ENCODE measurements around the gene MUS81. TPM values are rescaled to one million over a fixed set of nuclear protein-coding genes. Genes with fewer than 3 reads are reported as not detected.

MUS81 gene
- total and polyA plus RNA-seq, 9 of the 15 experiments (the other 6 are each of a cell fraction or from before 2014, with no cell fraction given): 13.4 to 118 (median 53.7) TPM

GRCh38 chr11:65885231-65885630 lies 25.0 kb downstream of the MUS81 start:
- Histone ChIP-seq H3K4me2 (ENCODE audit: insufficient read depth, low read length) (no peak overlapping the region), H2AFZ (ENCODE audit: low read depth, low read length) (no peak overlapping the region)

More at GRCh38 chr11:65885231-65885630, 25.0 kb downstream of the MUS81 start:
- Histone ChIP-seq H3K4me3 (no peak overlapping the region), H3K4me1 (replicated peaks in 1 of 2; ENCODE audit: control insufficient read depth in 2 of 2, insufficient read depth in 2 of 2, low read length in 2 of 2) (peaks cover 15 to 44% of the 10 kb centered on the region in 2 experiments), H3K27ac (ENCODE audit: extremely low read depth, low read depth, low read length) (no peak overlapping the region), H3K27me3 (ENCODE audit: control insufficient read depth in 2 of 2, insufficient read depth in 2 of 2, low read length in 2 of 2) (no peaks in the 10 kb centered on the region), H4K20me1 (replicated peaks; ENCODE audit: control insufficient read depth, insufficient read depth, low read length) (peaks cover 3% of the 10 kb centered on the region; the same call in 1 of the 2 replicates), H3K36me3 (ENCODE audit: control insufficient read depth, insufficient read depth, low read length) (peaks cover 50% of the 10 kb centered on the region), H3K9me3 (replicated peaks; ENCODE audit: control insufficient read depth, insufficient read depth, low read depth, low read length) (no peaks in the 10 kb centered on the region), H3K9me1 (ENCODE audit: control insufficient read depth, insufficient read depth, low read length) (no peaks in the 10 kb centered on the region), H3K79me2 (ENCODE audit: control insufficient read depth, insufficient read depth, low read length) (peaks cover 17% of the 10 kb centered on the region), H3K9ac (ENCODE audit: insufficient read depth in 1 of 2, low read depth in 2 of 2, low read length in 2 of 2) (no peak overlapping the region)
- BruUV-seq (replicated peaks): no TSS peak
- in situ Hi-C loops (cut with MboI) (no loop called here), intact Hi-C loops (cut with micrococcal nuclease) (loop anchor here (5.0 kb wide), 2 partner anchors 103 to 173 kb away; partner anchors contain the start of genes AP5B1 and KAT5)
- 79% methylated on average over 5 of the region's 7 CpGs for WGBS (ENCODE audit: insufficient coverage, low coverage, missing lambda C conversion rate)
- ATAC-seq (no peak), DNase-seq (ENCODE audit: extremely low read depth in 1 of 4, low spot score in 3 of 4) (no peak), FAIRE-seq (no peak)
- ChIA-PET CTCF (ENCODE audit: low intra/inter-chr PET ratio) (interaction anchor here (0.5 to 2.7 kb wide), 5 partner anchors 10 to 259 kb away, joined by 3 to 24 read pairs (median 4); partner anchors contain the start of gene MUS81), POLR2A (interaction anchor here (0.6 to 14.4 kb wide), 15 partner anchors 8 to 186 kb away, joined by 3 to 147 read pairs (median 3); partner anchors contain the start of genes CFL1, FOSL1 and MUS81)
- 0 out of 2 replicates have a peak, but pooled peaks have one; percentile 4 for TF ChIP-seq SPI1 (IDR thresholded peaks at IDR 0.05; ENCODE audit: borderline replicate concordance, low read depth, low read length)
- TF ChIP-seq, protein P1, sequence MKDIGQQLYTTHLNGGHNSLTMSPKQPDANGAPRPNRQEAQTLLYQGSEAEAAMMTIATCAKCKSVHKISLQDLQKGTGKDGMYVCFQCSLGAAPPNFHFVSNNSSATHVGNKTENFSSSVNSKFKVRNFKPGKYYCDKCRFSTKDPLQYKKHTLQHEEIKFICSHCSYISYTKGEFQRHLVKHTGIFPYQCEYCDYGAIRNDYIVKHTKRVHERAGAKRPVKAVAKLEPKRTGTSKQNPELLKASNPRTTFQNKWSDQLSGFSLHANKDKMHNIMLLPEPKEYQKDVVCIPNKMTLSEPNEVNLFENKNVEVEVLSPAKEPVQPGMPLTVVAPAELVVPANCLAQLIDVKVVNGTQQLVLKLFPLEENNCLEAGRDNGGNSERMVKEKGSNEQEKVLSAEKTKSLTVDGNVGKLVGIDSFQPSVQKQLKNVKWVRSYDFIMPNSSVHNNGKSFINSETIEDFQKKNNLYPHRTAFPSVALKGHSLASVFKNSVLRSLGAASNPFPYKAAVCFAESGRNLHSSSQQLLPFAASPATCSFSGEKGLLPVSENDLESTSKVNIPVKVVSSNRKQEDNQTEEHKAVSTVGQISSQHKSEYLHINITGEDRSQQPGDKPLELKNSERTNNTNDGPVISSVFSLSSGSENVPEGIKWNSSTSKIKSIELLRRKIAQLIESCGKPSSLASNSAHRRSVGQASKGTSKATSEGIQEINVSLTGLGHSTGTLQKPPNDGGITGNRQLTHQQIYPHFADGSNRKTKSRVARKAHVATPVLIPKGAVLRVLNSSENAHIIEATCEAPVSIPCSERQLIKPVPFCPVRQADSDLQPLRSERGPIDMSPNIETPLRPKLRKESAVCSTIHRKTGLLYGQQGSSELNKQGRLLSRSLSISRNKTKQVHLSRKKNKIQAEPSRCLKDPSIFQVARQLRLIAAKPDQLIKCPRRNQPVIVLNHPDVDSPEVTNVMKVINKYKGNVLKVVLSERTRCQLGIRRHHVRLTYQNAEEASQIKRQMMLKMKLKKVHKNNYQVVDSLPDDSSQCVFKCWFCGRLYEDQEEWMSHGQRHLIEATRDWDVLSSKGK (CRISPR knock-in tag; IDR thresholded peaks at IDR 0.05): no peak
- no peak for TF ChIP-seq BMI1 (IDR thresholded peaks at IDR 0.05; ENCODE audit: low read length)
- no peak for TF ChIP-seq KAT8 (IDR thresholded peaks at IDR 0.05; ENCODE audit: low read depth)
- 0 out of 2 replicates have a peak, but pooled peaks have one; percentile 6 for TF ChIP-seq ZBTB7A (IDR thresholded peaks at IDR 0.05; ENCODE audit: borderline replicate concordance, control insufficient read depth, low read depth, low read length)
- no peak for TF ChIP-seq MED1 (CRISPR knock-in tag; IDR thresholded peaks at IDR 0.05; ENCODE audit: borderline replicate concordance)
- no peak for TF ChIP-seq FOXJ2 (tag; IDR thresholded peaks at IDR 0.05)
- TF ChIP-seq, protein P2, sequence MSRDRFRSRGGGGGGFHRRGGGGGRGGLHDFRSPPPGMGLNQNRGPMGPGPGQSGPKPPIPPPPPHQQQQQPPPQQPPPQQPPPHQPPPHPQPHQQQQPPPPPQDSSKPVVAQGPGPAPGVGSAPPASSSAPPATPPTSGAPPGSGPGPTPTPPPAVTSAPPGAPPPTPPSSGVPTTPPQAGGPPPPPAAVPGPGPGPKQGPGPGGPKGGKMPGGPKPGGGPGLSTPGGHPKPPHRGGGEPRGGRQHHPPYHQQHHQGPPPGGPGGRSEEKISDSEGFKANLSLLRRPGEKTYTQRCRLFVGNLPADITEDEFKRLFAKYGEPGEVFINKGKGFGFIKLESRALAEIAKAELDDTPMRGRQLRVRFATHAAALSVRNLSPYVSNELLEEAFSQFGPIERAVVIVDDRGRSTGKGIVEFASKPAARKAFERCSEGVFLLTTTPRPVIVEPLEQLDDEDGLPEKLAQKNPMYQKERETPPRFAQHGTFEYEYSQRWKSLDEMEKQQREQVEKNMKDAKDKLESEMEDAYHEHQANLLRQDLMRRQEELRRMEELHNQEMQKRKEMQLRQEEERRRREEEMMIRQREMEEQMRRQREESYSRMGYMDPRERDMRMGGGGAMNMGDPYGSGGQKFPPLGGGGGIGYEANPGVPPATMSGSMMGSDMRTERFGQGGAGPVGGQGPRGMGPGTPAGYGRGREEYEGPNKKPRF (IDR thresholded peaks at IDR 0.05; ENCODE audit: low read depth, low read length): no peak
